GM12872 (cell line): ENCODE data around the gene CFAP61.

Source experiments
- TF ChIP-seq, protein P1 (sequence below): IDR thresholded peaks from 3 replicates; pipeline ENCODE4 v1.5.1; 2011; ENCODE audit warnings: low read depth, mild to moderate bottlenecking, low read length, moderate library complexity; ENCODE audit not compliant: insufficient read depth

Gene CFAP61

DNA sequence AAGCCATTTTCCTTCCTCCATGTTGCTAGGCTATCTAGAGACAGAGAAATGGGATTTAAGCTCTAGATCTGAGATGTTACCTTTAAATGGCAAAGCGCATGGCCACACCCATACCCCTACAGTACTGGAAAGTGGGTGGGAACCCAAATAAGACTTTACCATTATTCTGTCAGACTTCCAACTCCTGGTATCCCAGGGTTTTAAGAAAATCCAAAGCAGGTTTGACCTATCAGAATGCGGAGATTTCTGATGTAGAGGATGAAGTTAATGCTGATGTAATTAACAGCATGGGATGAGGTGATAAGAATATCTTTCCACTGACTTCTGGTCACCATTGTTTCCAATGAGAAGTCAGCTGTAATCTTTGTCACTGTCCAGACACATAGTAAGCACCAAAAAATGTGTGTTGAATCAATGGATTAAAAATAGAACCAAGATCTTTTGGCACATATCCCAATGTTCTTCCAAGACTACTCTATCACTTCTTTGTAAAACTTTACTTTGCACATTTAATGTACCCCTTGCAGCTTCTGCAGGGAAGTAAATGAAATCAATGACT, 174.8 kb downstream of the CFAP61 start:
- TF ChIP-seq, protein P1, sequence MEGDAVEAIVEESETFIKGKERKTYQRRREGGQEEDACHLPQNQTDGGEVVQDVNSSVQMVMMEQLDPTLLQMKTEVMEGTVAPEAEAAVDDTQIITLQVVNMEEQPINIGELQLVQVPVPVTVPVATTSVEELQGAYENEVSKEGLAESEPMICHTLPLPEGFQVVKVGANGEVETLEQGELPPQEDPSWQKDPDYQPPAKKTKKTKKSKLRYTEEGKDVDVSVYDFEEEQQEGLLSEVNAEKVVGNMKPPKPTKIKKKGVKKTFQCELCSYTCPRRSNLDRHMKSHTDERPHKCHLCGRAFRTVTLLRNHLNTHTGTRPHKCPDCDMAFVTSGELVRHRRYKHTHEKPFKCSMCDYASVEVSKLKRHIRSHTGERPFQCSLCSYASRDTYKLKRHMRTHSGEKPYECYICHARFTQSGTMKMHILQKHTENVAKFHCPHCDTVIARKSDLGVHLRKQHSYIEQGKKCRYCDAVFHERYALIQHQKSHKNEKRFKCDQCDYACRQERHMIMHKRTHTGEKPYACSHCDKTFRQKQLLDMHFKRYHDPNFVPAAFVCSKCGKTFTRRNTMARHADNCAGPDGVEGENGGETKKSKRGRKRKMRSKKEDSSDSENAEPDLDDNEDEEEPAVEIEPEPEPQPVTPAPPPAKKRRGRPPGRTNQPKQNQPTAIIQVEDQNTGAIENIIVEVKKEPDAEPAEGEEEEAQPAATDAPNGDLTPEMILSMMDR = no peak

DNA sequence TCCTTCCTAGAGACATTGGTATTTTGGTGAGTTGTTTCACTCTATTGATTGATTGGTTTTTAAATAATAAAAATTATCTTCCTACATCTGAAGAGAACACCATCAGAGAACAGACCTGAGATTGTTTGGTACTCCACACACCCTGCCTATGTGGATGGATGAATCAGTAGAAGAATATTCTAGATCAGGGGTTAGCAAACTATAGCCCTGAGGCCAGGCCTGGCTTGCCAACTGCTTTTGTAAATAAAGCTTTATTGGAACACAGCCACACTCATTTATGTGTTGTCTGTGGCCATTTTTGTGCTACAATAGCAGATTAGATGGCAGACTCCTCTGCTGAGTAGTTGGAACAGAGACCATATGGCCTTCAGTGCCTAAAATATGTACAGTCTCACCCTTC, 176.0 kb downstream of the CFAP61 start:
- TF ChIP-seq, protein P1 = no peak

DNA sequence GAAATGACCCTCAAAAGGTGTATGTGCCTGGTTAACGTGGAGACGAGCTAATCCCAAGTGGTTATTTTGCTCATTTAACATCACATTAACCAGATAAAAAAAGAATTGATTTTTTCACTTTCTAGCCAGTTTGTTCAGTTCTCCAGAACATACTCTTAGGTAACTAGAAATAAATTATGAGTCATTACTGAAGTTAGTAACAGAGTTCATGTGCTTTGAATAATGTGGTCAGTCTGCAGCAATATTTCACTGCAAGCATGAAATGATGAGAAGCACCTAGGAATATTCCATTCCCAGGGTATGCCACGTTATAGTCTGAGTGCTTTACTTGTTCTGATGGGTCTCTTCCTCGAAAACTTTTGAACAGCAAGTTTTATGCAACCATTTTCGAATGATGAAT, 177.3 kb downstream of the CFAP61 start:
- TF ChIP-seq, protein P1 = no peak

DNA sequence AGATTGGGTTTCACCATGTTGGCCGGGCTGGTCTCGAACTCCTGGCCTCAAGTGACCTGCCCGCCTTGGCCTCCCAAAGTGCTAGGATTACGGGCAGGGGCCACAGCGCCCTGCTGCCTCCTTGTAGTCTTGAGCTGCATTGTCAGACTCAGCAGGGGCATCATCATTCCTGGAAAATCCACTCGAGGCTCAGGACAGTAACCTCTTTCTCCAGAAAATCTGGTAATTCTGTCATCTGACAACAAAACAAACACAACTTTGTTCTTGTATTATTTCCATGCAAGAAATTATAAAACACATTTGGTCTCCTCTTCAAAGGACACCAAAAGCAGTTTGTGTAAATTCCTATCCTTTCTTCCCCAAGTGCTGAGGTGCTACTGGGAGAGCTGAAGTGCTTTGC, 178.4 kb downstream of the CFAP61 start:
- TF ChIP-seq, protein P1 = no peak

DNA sequence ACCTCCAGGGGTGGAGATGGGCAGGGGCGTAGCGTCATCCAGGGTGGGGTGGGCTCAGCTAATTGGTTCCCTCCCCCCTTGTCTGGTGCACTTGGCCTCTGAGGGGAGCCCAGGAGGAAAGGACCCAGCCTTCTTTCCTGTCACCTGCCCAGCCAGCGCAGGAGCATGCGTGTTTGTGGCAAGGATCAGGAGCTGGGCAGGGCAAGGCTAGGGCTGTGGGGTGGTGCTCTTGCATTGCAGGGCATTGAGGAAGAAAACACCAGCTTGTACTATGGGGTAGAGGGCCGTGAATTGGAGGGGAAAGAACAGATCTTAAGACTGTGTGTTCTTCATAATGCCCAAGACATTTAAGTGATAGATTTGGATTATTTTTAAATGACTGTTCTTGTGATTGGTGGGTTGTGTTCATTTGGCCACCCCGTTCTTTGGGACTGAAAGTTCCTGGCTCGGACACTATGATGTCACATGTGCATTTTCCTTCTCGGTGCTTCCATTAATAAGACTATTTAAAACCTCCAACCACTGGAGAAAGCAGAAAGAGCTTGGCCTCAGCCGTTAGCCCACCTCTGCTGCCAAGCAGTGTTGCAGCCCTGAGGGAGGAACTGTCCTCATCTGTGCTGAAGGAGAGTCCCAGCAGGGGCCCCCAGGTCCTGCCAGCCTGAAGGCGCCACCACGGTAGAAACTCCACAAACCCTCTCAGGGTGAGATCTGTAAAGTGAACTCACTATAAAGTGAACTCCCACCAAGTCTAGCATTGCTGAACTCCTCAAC, 179.4 kb downstream of the CFAP61 start:
- TF ChIP-seq, protein P1 = no peak

DNA sequence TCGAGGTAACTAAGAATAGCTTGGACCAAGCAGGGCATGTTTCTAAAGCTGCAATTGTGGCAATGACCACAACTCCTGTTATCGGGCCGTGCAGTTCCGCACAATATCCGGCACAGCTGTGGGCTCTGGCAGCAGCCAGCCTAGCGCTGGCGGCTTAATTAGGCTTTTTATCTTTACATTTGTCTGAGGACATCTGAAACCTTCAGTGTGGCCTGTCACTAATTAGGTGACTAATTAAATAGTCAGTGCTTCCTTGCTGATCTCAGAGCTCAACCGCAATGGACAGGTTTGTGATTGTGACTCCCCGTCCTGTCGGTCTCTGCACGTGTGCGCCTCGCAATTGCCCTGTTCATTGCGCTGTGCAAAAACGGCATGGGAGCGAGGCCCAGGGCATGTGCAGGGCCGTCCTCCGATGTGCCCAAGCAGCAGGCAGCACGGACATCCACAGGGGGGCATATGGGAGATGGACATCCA, 180.7 kb downstream of the CFAP61 start:
- TF ChIP-seq, protein P1 = no peak

DNA sequence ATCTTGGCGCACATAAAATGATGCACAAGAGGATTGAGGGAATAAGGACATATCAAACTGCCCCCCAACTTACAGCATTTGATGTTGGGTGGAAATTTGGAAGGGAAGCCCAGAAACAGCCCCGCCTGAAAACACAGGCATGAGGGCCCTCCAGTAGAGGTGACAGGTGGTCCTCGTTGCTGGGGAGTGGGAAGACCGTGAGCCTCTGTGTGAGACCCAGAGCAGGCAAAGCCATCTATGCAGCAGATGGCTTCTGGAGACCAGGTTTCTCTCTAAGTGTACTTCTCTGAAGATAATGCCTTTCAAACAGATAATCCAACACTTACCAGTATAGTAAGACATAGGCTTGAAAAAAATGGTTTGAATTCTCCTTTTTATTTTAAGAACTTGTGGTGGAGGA, 183.3 kb downstream of the CFAP61 start:
- TF ChIP-seq, protein P1 = no peak
